Measurements from ENCODE around the gene UPB1.

GRCh38 chr22:24515027-24515338, 19.9 kb downstream of the UPB1 start:
- TF ChIP-seq, protein P1, sequence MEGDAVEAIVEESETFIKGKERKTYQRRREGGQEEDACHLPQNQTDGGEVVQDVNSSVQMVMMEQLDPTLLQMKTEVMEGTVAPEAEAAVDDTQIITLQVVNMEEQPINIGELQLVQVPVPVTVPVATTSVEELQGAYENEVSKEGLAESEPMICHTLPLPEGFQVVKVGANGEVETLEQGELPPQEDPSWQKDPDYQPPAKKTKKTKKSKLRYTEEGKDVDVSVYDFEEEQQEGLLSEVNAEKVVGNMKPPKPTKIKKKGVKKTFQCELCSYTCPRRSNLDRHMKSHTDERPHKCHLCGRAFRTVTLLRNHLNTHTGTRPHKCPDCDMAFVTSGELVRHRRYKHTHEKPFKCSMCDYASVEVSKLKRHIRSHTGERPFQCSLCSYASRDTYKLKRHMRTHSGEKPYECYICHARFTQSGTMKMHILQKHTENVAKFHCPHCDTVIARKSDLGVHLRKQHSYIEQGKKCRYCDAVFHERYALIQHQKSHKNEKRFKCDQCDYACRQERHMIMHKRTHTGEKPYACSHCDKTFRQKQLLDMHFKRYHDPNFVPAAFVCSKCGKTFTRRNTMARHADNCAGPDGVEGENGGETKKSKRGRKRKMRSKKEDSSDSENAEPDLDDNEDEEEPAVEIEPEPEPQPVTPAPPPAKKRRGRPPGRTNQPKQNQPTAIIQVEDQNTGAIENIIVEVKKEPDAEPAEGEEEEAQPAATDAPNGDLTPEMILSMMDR (IDR thresholded peaks at IDR 0.05; ENCODE audit: insufficient read depth, low read length) = no peak
- TF ChIP-seq POLR2AphosphoS5 (IDR thresholded peaks at IDR 0.05; ENCODE audit: low read depth) (no peak), SPI1 (IDR thresholded peaks at IDR 0.05; ENCODE audit: borderline replicate concordance, low read depth) (no peak)
- TF ChIP-seq, protein P2, sequence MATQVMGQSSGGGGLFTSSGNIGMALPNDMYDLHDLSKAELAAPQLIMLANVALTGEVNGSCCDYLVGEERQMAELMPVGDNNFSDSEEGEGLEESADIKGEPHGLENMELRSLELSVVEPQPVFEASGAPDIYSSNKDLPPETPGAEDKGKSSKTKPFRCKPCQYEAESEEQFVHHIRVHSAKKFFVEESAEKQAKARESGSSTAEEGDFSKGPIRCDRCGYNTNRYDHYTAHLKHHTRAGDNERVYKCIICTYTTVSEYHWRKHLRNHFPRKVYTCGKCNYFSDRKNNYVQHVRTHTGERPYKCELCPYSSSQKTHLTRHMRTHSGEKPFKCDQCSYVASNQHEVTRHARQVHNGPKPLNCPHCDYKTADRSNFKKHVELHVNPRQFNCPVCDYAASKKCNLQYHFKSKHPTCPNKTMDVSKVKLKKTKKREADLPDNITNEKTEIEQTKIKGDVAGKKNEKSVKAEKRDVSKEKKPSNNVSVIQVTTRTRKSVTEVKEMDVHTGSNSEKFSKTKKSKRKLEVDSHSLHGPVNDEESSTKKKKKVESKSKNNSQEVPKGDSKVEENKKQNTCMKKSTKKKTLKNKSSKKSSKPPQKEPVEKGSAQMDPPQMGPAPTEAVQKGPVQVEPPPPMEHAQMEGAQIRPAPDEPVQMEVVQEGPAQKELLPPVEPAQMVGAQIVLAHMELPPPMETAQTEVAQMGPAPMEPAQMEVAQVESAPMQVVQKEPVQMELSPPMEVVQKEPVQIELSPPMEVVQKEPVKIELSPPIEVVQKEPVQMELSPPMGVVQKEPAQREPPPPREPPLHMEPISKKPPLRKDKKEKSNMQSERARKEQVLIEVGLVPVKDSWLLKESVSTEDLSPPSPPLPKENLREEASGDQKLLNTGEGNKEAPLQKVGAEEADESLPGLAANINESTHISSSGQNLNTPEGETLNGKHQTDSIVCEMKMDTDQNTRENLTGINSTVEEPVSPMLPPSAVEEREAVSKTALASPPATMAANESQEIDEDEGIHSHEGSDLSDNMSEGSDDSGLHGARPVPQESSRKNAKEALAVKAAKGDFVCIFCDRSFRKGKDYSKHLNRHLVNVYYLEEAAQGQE (IDR thresholded peaks at IDR 0.05; ENCODE audit: insufficient replicate concordance, low read depth) = no peak

Data from HL-60 (cell line).